ENCODE data around the gene ST8SIA1. TPM values are rescaled to one million over a fixed set of nuclear protein-coding genes. Genes with fewer than 3 reads are reported as not detected.

Gene ST8SIA1
- total RNA-seq, 2 donors from 2014 or later = 6.4 to 6.9 TPM

DNA sequence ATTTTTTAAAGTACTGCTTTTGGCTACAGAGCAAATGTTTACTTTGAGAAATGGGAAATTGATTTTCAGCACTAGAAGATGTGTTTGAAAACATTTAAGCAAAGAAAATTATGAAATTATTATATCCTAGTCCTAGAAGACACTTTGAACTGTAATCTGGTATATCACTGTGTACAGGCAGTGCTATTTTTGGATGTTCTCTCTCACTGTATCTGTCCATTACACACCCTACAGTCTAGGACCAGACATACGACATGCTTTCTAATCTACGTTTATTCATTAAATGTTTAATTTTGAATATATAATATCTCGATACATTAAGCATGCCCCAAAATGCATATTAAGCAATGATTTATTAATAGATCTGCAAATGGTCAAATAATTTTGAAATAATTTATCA is 82.5 kb downstream of the ST8SIA1 start:
- DNase-seq (ENCODE audit: low spot score) (no peak), ATAC-seq (ENCODE audit: insufficient number of reproducible peaks, low FRiP score, low read depth) (no peak)
- Histone ChIP-seq H3K9me3 (no peaks in the 10 kb centered on the region), H3K27me3 (replicated peaks; ENCODE audit: insufficient read depth) (no peaks in the 10 kb centered on the region), H3K4me3 (no peak overlapping the region), H3K27ac (no peak overlapping the region), H3K4me1 (ENCODE audit: control insufficient read depth in 1 of 2, low read depth in 2 of 2) (peaks cover 0 to 16% of the 10 kb centered on the region in 2 donors), H3K36me3 (no peaks in the 10 kb centered on the region)
- TF ChIP-seq CTCF (IDR thresholded peaks at IDR 0.05) = no peak

DNA sequence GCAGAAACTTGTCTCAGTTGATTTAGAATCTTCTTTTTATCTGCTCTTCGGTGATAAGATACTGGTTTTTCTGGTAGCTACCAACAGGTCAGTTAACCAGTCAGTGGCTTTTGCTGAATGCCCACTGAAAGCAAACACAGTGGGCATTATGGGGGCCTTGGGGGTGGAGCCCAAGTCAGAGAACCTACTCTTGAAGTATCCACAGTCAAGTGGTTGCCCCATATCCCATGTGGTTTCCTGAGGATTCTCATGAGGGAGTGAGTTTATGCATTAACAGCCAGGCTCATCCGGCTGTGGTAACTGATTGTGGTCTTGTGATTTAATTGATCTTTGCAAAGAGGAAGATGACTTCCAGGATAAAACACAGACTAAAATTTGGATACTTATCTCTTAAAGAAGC is 83.7 kb downstream of the ST8SIA1 start:
- DNase-seq (ENCODE audit: low spot score) (no peak), ATAC-seq (ENCODE audit: insufficient number of reproducible peaks, low FRiP score, low read depth) (no peak)
- no peaks in the 10 kb centered on the region for H3K36me3 ChIP-seq
- H3K27ac ChIP-seq = no peak overlapping the region
- peaks cover 0 to 8% of the 10 kb centered on the region in 2 donors for H3K4me1 ChIP-seq (ENCODE audit: control insufficient read depth in 1 of 2, low read depth in 2 of 2)
- no peak overlapping the region for H3K4me3 ChIP-seq
- no peaks in the 10 kb centered on the region for H3K9me3 ChIP-seq
- no peaks in the 10 kb centered on the region for H3K27me3 ChIP-seq (replicated peaks; ENCODE audit: insufficient read depth)
- no peak for TF ChIP-seq CTCF (IDR thresholded peaks at IDR 0.05)

DNA sequence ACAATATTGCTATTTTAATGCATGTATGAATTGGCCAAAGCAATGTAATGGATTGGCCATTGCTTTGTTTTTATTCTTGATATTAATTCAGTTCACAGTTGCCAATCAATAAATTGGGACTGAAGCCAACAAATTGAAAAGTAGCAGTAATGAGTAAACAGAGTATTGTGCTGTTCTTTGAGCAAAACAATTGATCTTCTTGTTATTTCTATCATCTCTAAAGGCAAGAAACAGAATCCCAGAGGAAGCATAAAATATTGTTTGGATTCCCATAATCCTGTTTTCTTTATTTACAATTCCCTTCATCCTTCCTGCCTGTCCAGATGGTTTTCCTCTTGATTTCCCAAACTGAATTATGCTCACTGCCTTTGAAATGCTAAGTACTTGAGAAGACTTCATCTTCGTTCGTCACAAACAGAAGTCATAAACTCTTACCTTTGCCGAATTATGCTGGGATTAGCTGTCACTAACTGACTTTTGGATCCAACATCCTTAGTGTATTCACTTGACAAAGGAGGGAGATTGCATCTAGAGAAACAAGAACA is 85.9 kb downstream of the ST8SIA1 start:
- Histone ChIP-seq H3K27ac (no peak overlapping the region), H3K27me3 (replicated peaks; ENCODE audit: insufficient read depth) (no peaks in the 10 kb centered on the region), H3K4me3 (no peak overlapping the region), H3K36me3 (no peaks in the 10 kb centered on the region), H3K9me3 (no peaks in the 10 kb centered on the region), H3K4me1 (ENCODE audit: control insufficient read depth in 1 of 2, low read depth in 2 of 2) (no peaks in the 10 kb centered on the region)
- no peak for TF ChIP-seq CTCF (IDR thresholded peaks at IDR 0.05)
- DNase-seq (ENCODE audit: low spot score) (no peak), ATAC-seq (ENCODE audit: insufficient number of reproducible peaks, low FRiP score, low read depth) (no peak)

DNA sequence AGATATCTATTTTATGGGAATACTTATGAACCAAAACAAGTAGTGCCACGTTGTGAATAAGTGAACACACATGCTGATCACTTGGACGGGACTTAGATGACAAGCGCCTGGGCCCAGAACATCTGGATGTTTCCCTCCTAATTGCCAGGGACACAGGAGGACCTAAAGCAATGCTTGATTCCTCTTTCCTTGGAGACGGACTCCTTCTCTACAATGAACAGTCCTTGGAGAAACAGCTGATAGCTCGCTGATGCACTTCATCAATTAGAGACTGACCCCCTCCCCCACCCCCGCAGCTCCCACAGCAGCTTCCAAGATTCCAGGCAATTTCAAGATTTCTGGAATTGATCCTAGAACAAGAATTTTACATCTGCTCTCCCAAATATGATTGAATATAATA is 86.4 kb downstream of the ST8SIA1 start:
- DNase-seq (ENCODE audit: low spot score) = no peak
- Histone ChIP-seq H3K4me1 (ENCODE audit: control insufficient read depth in 1 of 2, low read depth in 2 of 2) (no peaks in the 10 kb centered on the region), H3K27me3 (replicated peaks; ENCODE audit: insufficient read depth) (no peaks in the 10 kb centered on the region), H3K27ac (no peak overlapping the region), H3K4me3 (no peak overlapping the region), H3K9me3 (no peaks in the 10 kb centered on the region), H3K36me3 (no peaks in the 10 kb centered on the region)
- TF ChIP-seq CTCF (IDR thresholded peaks at IDR 0.05) = no peak
- no peak for ATAC-seq (ENCODE audit: insufficient number of reproducible peaks, low FRiP score, low read depth)

DNA sequence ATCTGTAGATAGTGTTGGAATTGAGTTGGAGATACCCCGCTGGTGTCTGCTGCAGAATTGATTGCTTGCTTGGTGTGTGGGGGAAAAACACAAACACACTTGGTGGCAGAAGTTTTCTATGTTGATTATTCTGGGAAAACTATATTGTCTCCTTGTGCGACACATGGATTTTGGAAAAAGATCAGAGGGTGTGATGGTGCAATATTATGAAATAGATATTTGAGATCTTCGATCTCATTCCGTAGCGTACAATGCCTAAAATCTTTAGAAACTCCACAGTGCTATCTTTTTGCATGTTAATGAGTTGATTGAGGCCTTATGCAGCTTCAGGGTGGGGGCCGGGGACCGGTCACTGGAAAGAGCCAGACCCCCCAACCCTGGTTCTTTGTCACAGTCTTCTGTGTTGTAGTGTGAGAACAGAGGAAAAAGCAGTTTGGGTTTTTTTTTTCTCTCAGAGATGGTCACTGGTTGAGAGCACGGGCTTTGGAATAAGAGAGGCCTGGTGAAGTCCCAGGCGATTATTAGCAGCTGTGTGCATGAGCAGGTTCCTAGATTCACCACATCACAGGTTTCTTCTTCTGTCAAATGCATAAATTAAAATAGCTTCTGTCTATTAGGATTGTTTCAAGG is 88.2 kb downstream of the ST8SIA1 start:
- no peak for DNase-seq (ENCODE audit: low spot score)
- no peak for TF ChIP-seq CTCF (IDR thresholded peaks at IDR 0.05)
- Histone ChIP-seq H3K27me3 (replicated peaks; ENCODE audit: insufficient read depth) (no peaks in the 10 kb centered on the region), H3K27ac (no peak overlapping the region), H3K36me3 (no peaks in the 10 kb centered on the region), H3K9me3 (no peaks in the 10 kb centered on the region), H3K4me3 (no peak overlapping the region), H3K4me1 (ENCODE audit: control insufficient read depth in 1 of 2, low read depth in 2 of 2) (no peaks in the 10 kb centered on the region)
- no peak for ATAC-seq (ENCODE audit: insufficient number of reproducible peaks, low FRiP score, low read depth)
